NCI-H187 treated with DMSO at 0.1 percent for 48 hours (cell line): Measurements from ENCODE around the gene SBDS.

ENCODE experiments used
- DNase-seq: peaks from one replicate; lab custom pipeline; 2025; lab: John Stamatoyannopoulos, UW

SBDS gene

DNA sequence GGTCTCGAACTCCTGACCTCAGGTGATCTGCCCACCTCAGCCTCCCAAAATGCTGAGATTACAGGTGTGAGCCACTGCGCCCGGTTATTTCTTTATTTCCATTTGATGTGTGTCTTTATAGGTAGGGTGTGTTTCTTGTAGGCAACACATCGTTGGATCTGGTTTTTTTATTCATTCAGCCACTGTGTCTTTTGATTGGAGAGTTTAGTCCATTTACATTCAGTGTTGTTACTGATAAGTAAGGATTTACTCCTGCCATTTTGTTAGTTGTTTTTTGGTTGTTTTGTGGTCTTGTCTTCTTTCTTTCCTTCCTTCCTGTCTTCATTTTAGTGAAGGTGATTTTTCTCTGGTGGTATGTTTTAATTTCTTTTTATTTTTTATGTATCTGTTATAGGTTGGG is 57.4 kb downstream of the SBDS start:
- DNase-seq = no peak
